CD14-positive monocyte (primary cell): ENCODE data around the gene ADK. TPM values are rescaled to one million over a fixed set of nuclear protein-coding genes. Genes with fewer than 3 reads are reported as not detected.
A peak's percentile ranks its signal among the peaks of the same experiment; 100 is the strongest.

Source experiments
- DNase-seq, 3 donors: peaks; one replicate each; pipeline ENCODE4 v3.0.0-alpha.2; 2011 to 2022
- H2AFZ ChIP-seq: 2 replicates; pipeline ENCODE4 v1.6.0; 2012; ENCODE audit warnings: mild to moderate bottlenecking, low read depth, low read length, inconsistent platforms; ENCODE audit not compliant: insufficient read depth, poor library complexity, severe bottlenecking
- H3K27ac ChIP-seq, 2 donors: 1 replicate in 1 of 2; 2 replicates in 1 of 2; pipeline ENCODE4 v1.5.1; 2012 to 2013; ENCODE audit warnings: low read length in 2 of 2, control low read depth in 1 of 2, inconsistent platforms in 1 of 2, low read depth in 1 of 2, mild to moderate bottlenecking in 1 of 2
- H3K27me3 ChIP-seq, 2 donors: one replicate each; pipeline versions ENCODE4 v1.6.0 to v1.6.1; 2011 to 2013; ENCODE audit warnings: low read length in 2 of 2; ENCODE audit not compliant: control insufficient read depth in 2 of 2, insufficient read depth in 2 of 2
- H3K36me3 ChIP-seq, 2 donors: replicated peaks in 1 of 2; 1 replicate in 1 of 2; 2 replicates in 1 of 2; pipeline versions ENCODE4 v1.5.1 to v1.6.1; 2012 to 2013; ENCODE audit warnings: low read length in 2 of 2, control low read depth in 1 of 2, inconsistent platforms in 1 of 2, mild to moderate bottlenecking in 1 of 2; ENCODE audit not compliant: insufficient read depth in 2 of 2, control insufficient read depth in 1 of 2
- H3K4me1 ChIP-seq, 2 donors: 1 replicate in 1 of 2; 2 replicates in 1 of 2; pipeline versions ENCODE4 v1.5.1 to v1.6.1; 2012 to 2013; ENCODE audit warnings: low read length in 2 of 2, control low read depth in 1 of 2, inconsistent platforms in 1 of 2, mild to moderate bottlenecking in 1 of 2, moderate library complexity in 1 of 2; ENCODE audit not compliant: insufficient read depth in 2 of 2, control insufficient read depth in 1 of 2
- H3K4me2 ChIP-seq: replicated peaks from 2 replicates; pipeline ENCODE3; 2012; ENCODE audit warnings: low read length, moderate library complexity, mild to moderate bottlenecking; ENCODE audit not compliant: poor library complexity, severe bottlenecking; ENCODE audit errors: extremely low read depth
- H3K4me3 ChIP-seq, 3 experiments: fragments of 200-600 bp in 1 of 3; sonication (generic) in 1 of 3; replicated peaks in 1 of 3; 1 replicate in 2 of 3; 2 replicates in 1 of 3; pipeline ENCODE4 v1.5.1; 2011 to 2013; ENCODE audit warnings: low read length in 3 of 3, mild to moderate bottlenecking in 3 of 3, control low read depth in 2 of 3, low read depth in 2 of 3, inconsistent platforms in 1 of 3, moderate library complexity in 1 of 3
- H3K79me2 ChIP-seq: 2 replicates; pipeline ENCODE4 v1.6.0; 2012; ENCODE audit warnings: mild to moderate bottlenecking, control low read depth, inconsistent platforms, low read length, moderate library complexity; ENCODE audit not compliant: insufficient read depth
- H3K9ac ChIP-seq: 2 replicates; pipeline ENCODE4 v1.6.0; 2017; ENCODE audit warnings: low read length, mild to moderate bottlenecking; ENCODE audit not compliant: insufficient read depth, poor library complexity, severe bottlenecking
- H3K9me3 ChIP-seq, 2 donors: replicated peaks in 1 of 2; 1 replicate in 1 of 2; 2 replicates in 1 of 2; pipeline versions ENCODE4 v1.5.1 to v1.6.1; 2012 to 2013; ENCODE audit warnings: low read length in 2 of 2, control low read depth in 1 of 2; ENCODE audit not compliant: control insufficient read depth in 1 of 2, insufficient read depth in 1 of 2
- H4K20me1 ChIP-seq: 2 replicates; pipeline ENCODE4 v1.6.0; 2012; ENCODE audit warnings: mild to moderate bottlenecking, low read length, control low read depth, moderate library complexity; ENCODE audit not compliant: insufficient read depth
- H3K27ac Mint-ChIP-seq, 7 donors: one replicate each; pipeline ENCODE4 v1.8.0; 2020; ENCODE audit warnings: mild to moderate bottlenecking in 7 of 7, mixed read lengths in 7 of 7, moderate library complexity in 6 of 7, inconsistent platforms in 2 of 7
- H3K27me3 Mint-ChIP-seq, 3 donors: one replicate each; pipeline ENCODE4 v1.8.0; 2021 to 2022; ENCODE audit warnings: low read depth in 3 of 3, mild to moderate bottlenecking in 3 of 3, mixed read lengths in 3 of 3, moderate library complexity in 3 of 3, inconsistent platforms in 1 of 3
- H3K36me3 Mint-ChIP-seq, 2 donors: one replicate each; pipeline ENCODE4 v1.8.0; 2020; ENCODE audit warnings: mixed read lengths in 2 of 2, inconsistent platforms in 1 of 2, mild to moderate bottlenecking in 1 of 2
- H3K4me1 Mint-ChIP-seq: one replicate; pipeline ENCODE4 v1.8.0; 2020; ENCODE audit warnings: mild to moderate bottlenecking, mixed read lengths
- H3K4me3 Mint-ChIP-seq, 2 donors: one replicate each; pipeline ENCODE4 v1.8.0; 2020; ENCODE audit warnings: mild to moderate bottlenecking in 2 of 2, mixed read lengths in 2 of 2, moderate library complexity in 1 of 2
- H3K9me3 Mint-ChIP-seq, 7 donors: one replicate each; pipeline ENCODE4 v1.8.0; 2020 to 2022; ENCODE audit warnings: mixed read lengths in 7 of 7, mild to moderate bottlenecking in 6 of 7, moderate library complexity in 6 of 7, inconsistent platforms in 2 of 7
- WGBS: methylation state at CpG from one replicate; pipeline ENCODE4 v1.1.5; 2013; ENCODE audit warnings: missing lambda C conversion rate; ENCODE audit not compliant: insufficient coverage; 5-methylcytosine and 5-hydroxymethylcytosine counted together
- intact Hi-C, 2 donors: fragments of 100-400 bp; cut with micrococcal nuclease; formaldehyde crosslinking; loops; one replicate each; pipeline versions ENCODE4 v1.15.0 to v1.15.1; 2023
- polyA plus RNA-seq, 3 donors: library from polyadenylated mRNA; depleted of rRNA in 1 of 3; unstranded in 2 of 3; stranded (reverse) in 1 of 3; fragments of 300-500 nt in 2 of 3; fragments of >200 nt in 1 of 3; fragmentation: Illumina TruSeq in 2 of 3; gene quantifications; 1 replicate in 2 of 3; 2 replicates in 1 of 3; pipeline ENCODE4 v1.2.3, GENCODE V29; 2012 to 2021
- TF ChIP-seq, protein P1 (sequence below): fragments of 200-600 bp; IDR thresholded peaks from one replicate; pipeline ENCODE4 v1.8.0; 2022; ENCODE audit warnings: antibody characterized with exemption, mild to moderate bottlenecking

Gene ADK
- polyA plus RNA-seq, 3 donors: 6.4 to 38.2 (median 35.7) TPM

DNA sequence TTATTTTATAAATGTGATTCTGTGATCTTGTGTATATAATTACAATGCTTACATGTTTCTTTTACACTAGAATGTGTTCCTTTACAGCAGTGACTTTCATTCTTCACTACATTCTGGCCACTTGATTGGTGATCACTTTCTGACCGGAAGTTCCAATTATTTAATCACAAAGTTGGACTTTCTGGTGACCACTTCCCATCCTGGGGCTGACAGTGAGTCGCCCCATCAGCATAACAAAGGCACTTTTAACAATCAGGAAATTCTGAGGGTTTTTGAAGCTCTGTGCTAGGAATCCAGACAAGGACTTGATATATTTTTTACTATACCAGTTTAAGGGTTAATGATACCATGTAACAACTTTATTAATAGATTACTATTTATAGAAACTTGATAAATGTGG is 393.1 kb downstream of the ADK start:
- intact Hi-C loops: no loop called here
- Mint-ChIP-seq H3K36me3 (no peaks in the 10 kb centered on the region), H3K27ac (no peak overlapping the region), H3K9me3 (peaks cover 0 to 1% (median 0%) of the 10 kb centered on the region in 7 donors), H3K4me3 (no peak overlapping the region), H3K27me3 (peaks cover 0 to 1% (median 0%) of the 10 kb centered on the region in 3 donors), H3K4me1 (no peaks in the 10 kb centered on the region)
- Histone ChIP-seq H3K4me3 (no peak overlapping the region), H3K27me3 (no peaks in the 10 kb centered on the region), H4K20me1 (no peaks in the 10 kb centered on the region), H3K4me2 (no peak overlapping the region), H3K36me3 (no peaks in the 10 kb centered on the region), H3K79me2 (no peaks in the 10 kb centered on the region), H3K9me3 (no peaks in the 10 kb centered on the region), H3K27ac (no peak overlapping the region), H2AFZ (no peak overlapping the region), H3K9ac (no peak overlapping the region), H3K4me1 (no peaks in the 10 kb centered on the region)
- peak in 1 of 3 donors; percentile 14 for DNase-seq
- TF ChIP-seq, protein P1, sequence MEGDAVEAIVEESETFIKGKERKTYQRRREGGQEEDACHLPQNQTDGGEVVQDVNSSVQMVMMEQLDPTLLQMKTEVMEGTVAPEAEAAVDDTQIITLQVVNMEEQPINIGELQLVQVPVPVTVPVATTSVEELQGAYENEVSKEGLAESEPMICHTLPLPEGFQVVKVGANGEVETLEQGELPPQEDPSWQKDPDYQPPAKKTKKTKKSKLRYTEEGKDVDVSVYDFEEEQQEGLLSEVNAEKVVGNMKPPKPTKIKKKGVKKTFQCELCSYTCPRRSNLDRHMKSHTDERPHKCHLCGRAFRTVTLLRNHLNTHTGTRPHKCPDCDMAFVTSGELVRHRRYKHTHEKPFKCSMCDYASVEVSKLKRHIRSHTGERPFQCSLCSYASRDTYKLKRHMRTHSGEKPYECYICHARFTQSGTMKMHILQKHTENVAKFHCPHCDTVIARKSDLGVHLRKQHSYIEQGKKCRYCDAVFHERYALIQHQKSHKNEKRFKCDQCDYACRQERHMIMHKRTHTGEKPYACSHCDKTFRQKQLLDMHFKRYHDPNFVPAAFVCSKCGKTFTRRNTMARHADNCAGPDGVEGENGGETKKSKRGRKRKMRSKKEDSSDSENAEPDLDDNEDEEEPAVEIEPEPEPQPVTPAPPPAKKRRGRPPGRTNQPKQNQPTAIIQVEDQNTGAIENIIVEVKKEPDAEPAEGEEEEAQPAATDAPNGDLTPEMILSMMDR: no peak
- 89% methylated on average over 1 of the region's 2 CpGs for WGBS

DNA sequence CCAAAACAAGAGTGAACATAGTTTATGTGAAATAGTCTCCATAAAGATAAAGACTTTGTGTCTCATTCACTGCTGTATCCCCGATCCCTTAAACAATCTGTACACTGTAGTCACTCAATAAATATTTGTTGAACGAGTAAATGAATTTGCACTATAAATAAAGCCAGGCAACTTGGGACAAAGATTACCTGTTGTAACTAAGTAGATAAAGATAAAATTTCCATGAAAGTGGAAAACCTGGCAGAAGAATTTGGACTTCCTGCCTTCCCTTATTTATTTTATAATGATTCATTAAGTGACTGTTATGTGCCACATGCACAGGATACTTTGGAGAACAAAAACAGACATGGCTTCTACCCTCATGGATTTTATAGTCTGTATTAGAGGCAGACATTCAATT is 397.7 kb downstream of the ADK start:
- TF ChIP-seq, protein P1: no peak
- Histone ChIP-seq H3K36me3 (no peaks in the 10 kb centered on the region), H3K4me2 (no peak overlapping the region), H3K9ac (no peak overlapping the region), H3K27ac (no peak overlapping the region), H2AFZ (no peak overlapping the region), H3K27me3 (no peaks in the 10 kb centered on the region), H3K9me3 (no peaks in the 10 kb centered on the region), H3K79me2 (no peaks in the 10 kb centered on the region), H4K20me1 (no peaks in the 10 kb centered on the region), H3K4me3 (no peak overlapping the region), H3K4me1 (no peaks in the 10 kb centered on the region)
- Mint-ChIP-seq H3K36me3 (peaks cover 0 to 4% of the 10 kb centered on the region in 2 donors), H3K9me3 (peaks cover 0 to 1% (median 0%) of the 10 kb centered on the region in 7 donors), H3K27me3 (no peaks in the 10 kb centered on the region), H3K4me1 (no peaks in the 10 kb centered on the region), H3K4me3 (no peak overlapping the region), H3K27ac (no peak overlapping the region)
- DNase-seq: no peak
- intact Hi-C loops: no loop called here
- no CpG with 5 or more reads among the region's 2 CpGs for WGBS
